Measurements from ENCODE around the gene TEN1. TPM values are rescaled to one million over a fixed set of nuclear protein-coding genes. Genes with fewer than 3 reads are reported as not detected.
A peak's percentile ranks its signal among the peaks of the same experiment; 100 is the strongest.
"Not testable (repeated sequence)": the region's sequence is repeated elsewhere in the genome, so short reads cannot be mapped to it uniquely, and the experiment has no call there.

Gene TEN1
- total and polyA plus RNA-seq, 4 donors: 20.6 to 33.5 (median 29.0) TPM

DNA sequence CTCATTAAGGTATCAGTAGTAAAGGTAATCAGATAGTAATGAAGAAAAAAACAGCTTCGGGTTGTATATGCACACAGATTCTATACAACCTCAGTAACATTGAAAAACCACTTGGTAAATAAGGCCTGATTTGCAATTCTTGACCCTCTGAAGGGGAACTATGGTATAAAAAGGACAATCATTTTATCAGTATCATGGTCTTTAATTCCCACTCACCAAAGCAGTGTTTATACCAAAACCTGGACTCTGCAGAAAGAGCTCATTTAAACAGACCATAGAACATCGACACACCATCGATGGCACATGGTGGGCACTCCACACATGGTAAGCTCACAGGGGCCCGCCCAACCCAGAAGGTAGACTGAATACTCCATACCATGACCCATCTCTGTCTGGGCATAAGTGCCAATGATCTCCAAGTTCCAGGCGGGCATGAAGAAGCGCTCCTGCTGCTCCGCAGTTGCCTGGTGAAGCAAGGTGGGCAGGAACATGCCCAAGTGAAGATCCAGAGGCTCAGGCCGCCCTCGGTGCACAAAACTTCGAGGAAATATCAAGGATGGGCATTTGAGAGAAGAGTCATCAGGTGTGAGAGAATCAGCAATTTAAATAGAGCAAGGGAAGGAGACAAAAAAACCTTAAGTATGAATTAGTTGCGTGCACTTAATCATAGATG, 19.1 kb upstream of the TEN1 start:
- Histone ChIP-seq H3K9ac (ENCODE audit: insufficient read depth in 1 of 2, low read length in 2 of 2) (peak overlapping the region in 1 of 2 donors; percentile 23), H3K4me1 (ENCODE audit: control insufficient read depth in 5 of 5, insufficient read depth in 5 of 5, low read length in 5 of 5) (peaks cover 0 to 20% (median 0%) of the 10 kb centered on the region in 5 donors), H3K4me3 (no peak overlapping the region), H3K27ac (ENCODE audit: low read depth in 1 of 2, low read length in 1 of 2) (no peak overlapping the region), H3K36me3 (ENCODE audit: control insufficient read depth in 4 of 4, insufficient read depth in 4 of 4, low read length in 4 of 4) (peaks cover 7 to 18% (median 14%) of the 10 kb centered on the region in 4 donors), H3K9me3 (ENCODE audit: control insufficient read depth in 4 of 4, insufficient read depth in 3 of 4, low read length in 3 of 4) (no peaks in the 10 kb centered on the region), H3K27me3 (ENCODE audit: control insufficient read depth in 3 of 3, insufficient read depth in 3 of 3, low read length in 2 of 3) (no peaks in the 10 kb centered on the region)
- WGBS, 2 donors: 95 to 97% methylated on average over 11 of the region's 11 CpGs
- ATAC-seq (ENCODE audit: insufficient read depth, low FRiP score) (no peak), DNase-seq (no peak)
- TF ChIP-seq, protein P1, sequence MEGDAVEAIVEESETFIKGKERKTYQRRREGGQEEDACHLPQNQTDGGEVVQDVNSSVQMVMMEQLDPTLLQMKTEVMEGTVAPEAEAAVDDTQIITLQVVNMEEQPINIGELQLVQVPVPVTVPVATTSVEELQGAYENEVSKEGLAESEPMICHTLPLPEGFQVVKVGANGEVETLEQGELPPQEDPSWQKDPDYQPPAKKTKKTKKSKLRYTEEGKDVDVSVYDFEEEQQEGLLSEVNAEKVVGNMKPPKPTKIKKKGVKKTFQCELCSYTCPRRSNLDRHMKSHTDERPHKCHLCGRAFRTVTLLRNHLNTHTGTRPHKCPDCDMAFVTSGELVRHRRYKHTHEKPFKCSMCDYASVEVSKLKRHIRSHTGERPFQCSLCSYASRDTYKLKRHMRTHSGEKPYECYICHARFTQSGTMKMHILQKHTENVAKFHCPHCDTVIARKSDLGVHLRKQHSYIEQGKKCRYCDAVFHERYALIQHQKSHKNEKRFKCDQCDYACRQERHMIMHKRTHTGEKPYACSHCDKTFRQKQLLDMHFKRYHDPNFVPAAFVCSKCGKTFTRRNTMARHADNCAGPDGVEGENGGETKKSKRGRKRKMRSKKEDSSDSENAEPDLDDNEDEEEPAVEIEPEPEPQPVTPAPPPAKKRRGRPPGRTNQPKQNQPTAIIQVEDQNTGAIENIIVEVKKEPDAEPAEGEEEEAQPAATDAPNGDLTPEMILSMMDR (IDR thresholded peaks at IDR 0.05; ENCODE audit: control extremely low read depth, extremely low read depth): no peak

DNA sequence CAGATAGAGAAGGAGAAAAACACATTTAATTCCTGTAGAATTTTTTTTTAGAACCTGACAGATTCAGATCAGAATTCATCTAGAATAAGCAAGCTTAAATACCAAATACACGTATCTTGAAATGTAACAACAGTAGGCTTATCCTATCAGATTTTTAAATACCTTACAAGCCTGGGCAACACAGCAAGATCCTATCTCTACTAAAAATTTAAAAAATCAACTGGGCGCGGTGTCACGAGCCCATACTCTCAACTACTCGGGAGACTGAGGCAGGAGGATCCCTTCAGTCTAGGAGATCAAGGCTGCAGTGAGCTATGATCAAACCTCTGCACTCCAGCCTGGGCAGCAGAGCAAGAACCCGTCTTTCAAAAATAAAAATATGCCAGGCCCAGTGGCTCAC, 13.6 kb upstream of the TEN1 start:
- TF ChIP-seq, protein P1 (IDR thresholded peaks at IDR 0.05; ENCODE audit: control extremely low read depth, extremely low read depth): no peak
- 96% methylated on average over 6 of the region's 6 CpGs for WGBS, 2 donors
- no peak for DNase-seq

DNA sequence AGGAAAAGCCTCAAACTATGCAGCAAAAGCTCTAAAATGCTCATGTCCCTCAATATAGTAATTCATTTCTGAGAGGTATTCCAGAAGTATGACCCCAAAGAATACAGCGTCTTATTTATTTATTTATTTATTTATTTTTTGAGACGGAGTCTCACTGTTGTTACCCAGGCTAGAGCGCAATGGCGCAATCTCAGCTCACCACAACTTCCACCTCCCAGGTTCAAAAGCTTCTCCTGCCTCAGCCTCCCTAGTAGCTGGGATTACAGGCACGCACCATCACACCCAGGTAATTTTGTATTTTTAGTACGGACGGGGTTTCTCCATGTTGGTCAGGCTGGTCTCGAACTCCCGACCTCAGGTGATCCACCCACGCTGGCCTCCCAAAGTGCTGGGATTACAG, 10.0 kb upstream of the TEN1 start:
- not testable (repeated sequence) for H3K4me1 ChIP-seq (ENCODE audit: control insufficient read depth in 5 of 5, insufficient read depth in 5 of 5, low read length in 5 of 5); H3K27ac ChIP-seq (ENCODE audit: low read depth in 1 of 2, low read length in 1 of 2); H3K9ac ChIP-seq (ENCODE audit: insufficient read depth in 1 of 2, low read length in 2 of 2); H3K4me3 ChIP-seq; H3K27me3 ChIP-seq (ENCODE audit: control insufficient read depth in 3 of 3, insufficient read depth in 3 of 3, low read length in 2 of 3); DNase-seq; H3K9me3 ChIP-seq (ENCODE audit: control insufficient read depth in 4 of 4, insufficient read depth in 3 of 4, low read length in 3 of 4); H3K36me3 ChIP-seq (ENCODE audit: control insufficient read depth in 4 of 4, insufficient read depth in 4 of 4, low read length in 4 of 4); ATAC-seq (ENCODE audit: insufficient read depth, low FRiP score)
- 85 to 91% methylated on average over 10 of the region's 10 CpGs for WGBS, 2 donors

More for the DNA sequence above, 13.6 kb upstream of the TEN1 start:
- Histone ChIP-seq H3K4me1 (ENCODE audit: control insufficient read depth in 5 of 5, insufficient read depth in 5 of 5, low read length in 5 of 5) (peaks cover 0 to 4% (median 0%) of the 10 kb centered on the region in 5 donors), H3K27ac (ENCODE audit: low read depth in 1 of 2, low read length in 1 of 2) (no peak overlapping the region), H3K27me3 (ENCODE audit: control insufficient read depth in 3 of 3, insufficient read depth in 3 of 3, low read length in 2 of 3) (no peaks in the 10 kb centered on the region), H3K36me3 (ENCODE audit: control insufficient read depth in 4 of 4, insufficient read depth in 4 of 4, low read length in 4 of 4) (peaks cover 1 to 3% (median 1%) of the 10 kb centered on the region in 4 donors), H3K9me3 (ENCODE audit: control insufficient read depth in 4 of 4, insufficient read depth in 3 of 4, low read length in 3 of 4) (no peaks in the 10 kb centered on the region), H3K4me3 (no peak overlapping the region), H3K9ac (ENCODE audit: insufficient read depth in 1 of 2, low read length in 2 of 2) (no peak overlapping the region)
- ATAC-seq (ENCODE audit: insufficient read depth, low FRiP score): no peak

DNA sequence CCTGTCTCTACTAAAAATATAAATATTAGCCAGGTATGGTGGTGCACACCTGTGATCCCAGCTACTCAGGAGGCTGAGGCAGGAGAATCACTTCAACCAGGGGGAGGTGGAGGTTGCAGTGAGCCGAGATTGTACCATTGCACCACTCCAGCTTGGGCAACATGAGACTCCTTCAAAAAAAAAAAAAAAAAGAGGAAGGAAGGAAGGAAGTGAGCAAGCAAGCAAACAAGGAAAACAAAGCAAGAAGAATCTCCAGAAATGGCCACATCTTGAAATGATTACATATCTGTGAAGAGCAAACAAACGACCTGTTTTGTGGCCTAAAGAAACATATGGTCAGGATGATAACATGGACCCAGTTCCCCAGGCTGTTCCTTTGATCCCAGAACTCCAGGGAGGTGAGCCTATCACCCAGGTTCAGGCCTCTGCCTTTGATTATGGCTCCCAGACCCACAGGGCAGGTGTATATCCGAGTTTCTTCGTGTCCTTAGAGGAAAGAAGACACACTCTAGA, 9.0 kb upstream of the TEN1 start:
- peaks cover 0 to 4% (median 0%) of the 10 kb centered on the region in 5 donors for H3K4me1 ChIP-seq (ENCODE audit: control insufficient read depth in 5 of 5, insufficient read depth in 5 of 5, low read length in 5 of 5)
- peak overlapping the region in 1 of 2 donors; percentile 79 for H3K27ac ChIP-seq (ENCODE audit: low read depth in 1 of 2, low read length in 1 of 2)
- no peak overlapping the region for H3K4me3 ChIP-seq
- peaks cover 3 to 6% (median 5%) of the 10 kb centered on the region in 4 donors for H3K36me3 ChIP-seq (ENCODE audit: control insufficient read depth in 4 of 4, insufficient read depth in 4 of 4, low read length in 4 of 4)
- H3K27me3 ChIP-seq (ENCODE audit: control insufficient read depth in 3 of 3, insufficient read depth in 3 of 3, low read length in 2 of 3): no peaks in the 10 kb centered on the region
- DNase-seq: no peak
- TF ChIP-seq, protein P1 (IDR thresholded peaks at IDR 0.05; ENCODE audit: control extremely low read depth, extremely low read depth): no peak
- ATAC-seq (ENCODE audit: insufficient read depth, low FRiP score): no peak
- no peak overlapping the region for H3K9ac ChIP-seq (ENCODE audit: insufficient read depth in 1 of 2, low read length in 2 of 2)
- WGBS, 2 donors: 35 to 51% methylated on average over 4 of the region's 4 CpGs
- no peaks in the 10 kb centered on the region for H3K9me3 ChIP-seq (ENCODE audit: control insufficient read depth in 4 of 4, insufficient read depth in 3 of 4, low read length in 3 of 4)
